BLaER1 (cell line): Measurements from ENCODE around the gene PLCL1.

Experiments used
- H3K27ac ChIP-seq: shearing (Covaris generic); formaldehyde crosslinking; 2 replicates; pipeline ENCODE4 v1.8.1; 2022
- H3K27me3 ChIP-seq: shearing (Covaris generic); formaldehyde crosslinking; 2 replicates; pipeline ENCODE4 v1.8.1; 2022
- H3K36me3 ChIP-seq: shearing (Covaris generic); formaldehyde crosslinking; 2 replicates; pipeline ENCODE4 v1.8.1; 2022
- H3K4me1 ChIP-seq: shearing (Covaris generic); formaldehyde crosslinking; 2 replicates; pipeline ENCODE4 v1.8.1; 2022
- H3K4me2 ChIP-seq: shearing (Covaris generic); formaldehyde crosslinking; 2 replicates; pipeline ENCODE4 v1.8.1; 2022
- H3K4me3 ChIP-seq: shearing (Covaris generic); formaldehyde crosslinking; 2 replicates; pipeline ENCODE4 v1.8.1; 2022
- H3K9ac ChIP-seq: shearing (Covaris generic); formaldehyde crosslinking; 2 replicates; pipeline ENCODE4 v1.8.1; 2022
- H3K9me3 ChIP-seq: shearing (Covaris generic); formaldehyde crosslinking; 2 replicates; pipeline ENCODE4 v1.8.1; 2022
- H4K20me1 ChIP-seq: shearing (Covaris generic); formaldehyde crosslinking; 2 replicates; pipeline ENCODE4 v1.8.1; 2022
- Cebpa-rat ChIP-seq: shearing (Covaris generic); IDR thresholded peaks from 2 replicates; pipeline ENCODE4 v1.8.1; 2022

Gene PLCL1

GRCh38 chr2:197960786-197961185 is 156.4 kb downstream of the PLCL1 start:
- TF ChIP-seq Cebpa-rat: no peak
- no peak overlapping the region for H3K27ac ChIP-seq
- no peaks in the 10 kb centered on the region for H3K4me1 ChIP-seq
- H3K36me3 ChIP-seq: no peaks in the 10 kb centered on the region
- no peak overlapping the region for H3K4me3 ChIP-seq
- no peak overlapping the region for H3K9ac ChIP-seq
- H3K27me3 ChIP-seq: peaks cover 3% of the 10 kb centered on the region; the same call in 1 of the 2 replicates
- H3K4me2 ChIP-seq: no peak overlapping the region
- H4K20me1 ChIP-seq: no peaks in the 10 kb centered on the region
- H3K9me3 ChIP-seq: peaks cover 2% of the 10 kb centered on the region; the same call in 1 of the 2 replicates

GRCh38 chr2:197964720-197965119 is 160.3 kb downstream of the PLCL1 start:
- no peaks in the 10 kb centered on the region for H3K27me3 ChIP-seq
- H3K9ac ChIP-seq: no peak overlapping the region
- H4K20me1 ChIP-seq: no peaks in the 10 kb centered on the region
- no peaks in the 10 kb centered on the region for H3K36me3 ChIP-seq
- H3K27ac ChIP-seq: no peak overlapping the region
- H3K4me3 ChIP-seq: no peak overlapping the region
- no peak for TF ChIP-seq Cebpa-rat
- H3K9me3 ChIP-seq: no peaks in the 10 kb centered on the region; the same call in 1 of the 2 replicates
- H3K4me2 ChIP-seq: no peak overlapping the region
- H3K4me1 ChIP-seq: no peaks in the 10 kb centered on the region

GRCh38 chr2:197965756-197966155 is 161.4 kb downstream of the PLCL1 start:
- Histone ChIP-seq H3K4me1 (no peaks in the 10 kb centered on the region), H3K9ac (no peak overlapping the region), H4K20me1 (no peaks in the 10 kb centered on the region), H3K4me3 (no peak overlapping the region), H3K9me3 (no peaks in the 10 kb centered on the region; the same call in 1 of the 2 replicates), H3K36me3 (no peaks in the 10 kb centered on the region), H3K27me3 (no peaks in the 10 kb centered on the region), H3K27ac (no peak overlapping the region), H3K4me2 (no peak overlapping the region)
- TF ChIP-seq Cebpa-rat: no peak

- H3K9me3 ChIP-seq: no peaks in the 10 kb centered on the region; the same call in 1 of the 2 replicates
- no peak overlapping the region for H3K9ac ChIP-seq
- H3K4me1 ChIP-seq: no peaks in the 10 kb centered on the region
- no peaks in the 10 kb centered on the region for H3K27me3 ChIP-seq
- no peaks in the 10 kb centered on the region for H4K20me1 ChIP-seq
- TF ChIP-seq Cebpa-rat: no peak
- no peak overlapping the region for H3K4me3 ChIP-seq
- H3K36me3 ChIP-seq: no peaks in the 10 kb centered on the region
- H3K27ac ChIP-seq: no peak overlapping the region
- no peak overlapping the region for H3K4me2 ChIP-seq
Observed at GRCh38 chr2:197969391-197969893, 165.0 kb downstream of the PLCL1 start.

GRCh38 chr2:197972061-197972460 is 167.7 kb downstream of the PLCL1 start:
- H3K27ac ChIP-seq: no peak overlapping the region
- no peak overlapping the region for H3K9ac ChIP-seq
- no peak overlapping the region for H3K4me3 ChIP-seq
- no peaks in the 10 kb centered on the region for H3K36me3 ChIP-seq
- no peak overlapping the region for H3K4me2 ChIP-seq
- no peak for TF ChIP-seq Cebpa-rat
- no peaks in the 10 kb centered on the region for H3K9me3 ChIP-seq
- H3K27me3 ChIP-seq: no peaks in the 10 kb centered on the region
- H4K20me1 ChIP-seq: no peaks in the 10 kb centered on the region
- no peaks in the 10 kb centered on the region for H3K4me1 ChIP-seq

- no peaks in the 10 kb centered on the region for H3K27me3 ChIP-seq
- no peak overlapping the region for H3K9ac ChIP-seq
- H3K9me3 ChIP-seq: no peaks in the 10 kb centered on the region
- H4K20me1 ChIP-seq: no peaks in the 10 kb centered on the region
- TF ChIP-seq Cebpa-rat: no peak
- H3K36me3 ChIP-seq: no peaks in the 10 kb centered on the region
- no peak overlapping the region for H3K27ac ChIP-seq
- H3K4me1 ChIP-seq: no peaks in the 10 kb centered on the region
- H3K4me3 ChIP-seq: no peak overlapping the region
- H3K4me2 ChIP-seq: no peak overlapping the region
Observed at GRCh38 chr2:197972587-197972986, 168.2 kb downstream of the PLCL1 start.

- H4K20me1 ChIP-seq: no peaks in the 10 kb centered on the region
- H3K4me3 ChIP-seq: no peak overlapping the region
- no peaks in the 10 kb centered on the region for H3K9me3 ChIP-seq
- no peaks in the 10 kb centered on the region for H3K36me3 ChIP-seq
- no peaks in the 10 kb centered on the region for H3K27me3 ChIP-seq
- H3K27ac ChIP-seq: no peak overlapping the region
- no peak overlapping the region for H3K9ac ChIP-seq
- no peaks in the 10 kb centered on the region for H3K4me1 ChIP-seq
- no peak for TF ChIP-seq Cebpa-rat
- no peak overlapping the region for H3K4me2 ChIP-seq
Observed at GRCh38 chr2:197973772-197974171, 169.4 kb downstream of the PLCL1 start.

- Histone ChIP-seq H3K27me3 (no peaks in the 10 kb centered on the region), H3K36me3 (no peaks in the 10 kb centered on the region), H3K4me2 (no peak overlapping the region), H3K4me3 (no peak overlapping the region), H4K20me1 (no peaks in the 10 kb centered on the region), H3K4me1 (no peaks in the 10 kb centered on the region), H3K9ac (no peak overlapping the region), H3K27ac (no peak overlapping the region), H3K9me3 (no peaks in the 10 kb centered on the region)
- TF ChIP-seq Cebpa-rat: no peak
Observed at GRCh38 chr2:197975931-197976519, 171.6 kb downstream of the PLCL1 start.

GRCh38 chr2:197978971-197979370 is 174.6 kb downstream of the PLCL1 start:
- no peaks in the 10 kb centered on the region for H4K20me1 ChIP-seq
- H3K36me3 ChIP-seq: no peaks in the 10 kb centered on the region
- no peak for TF ChIP-seq Cebpa-rat
- no peaks in the 10 kb centered on the region for H3K27me3 ChIP-seq
- H3K9ac ChIP-seq: no peak overlapping the region
- no peak overlapping the region for H3K4me2 ChIP-seq
- H3K27ac ChIP-seq: no peak overlapping the region
- no peaks in the 10 kb centered on the region for H3K4me1 ChIP-seq
- H3K9me3 ChIP-seq: no peaks in the 10 kb centered on the region
- H3K4me3 ChIP-seq: no peak overlapping the region

GRCh38 chr2:197982565-197982964 is 178.2 kb downstream of the PLCL1 start:
- Histone ChIP-seq H3K4me3 (no peak overlapping the region), H3K4me1 (no peaks in the 10 kb centered on the region), H3K36me3 (no peaks in the 10 kb centered on the region), H3K9me3 (no peaks in the 10 kb centered on the region), H4K20me1 (no peaks in the 10 kb centered on the region), H3K27ac (no peak overlapping the region), H3K4me2 (no peak overlapping the region), H3K27me3 (no peaks in the 10 kb centered on the region), H3K9ac (no peak overlapping the region)
- no peak for TF ChIP-seq Cebpa-rat
